GM19099 (cell line): Measurements from ENCODE around the gene GOLGA2.

ENCODE experiments used
- POLR2A ChIP-seq: IDR thresholded peaks from 3 replicates; pipeline ENCODE4 v1.6.1; 2011; ENCODE audit warnings: low read depth; ENCODE audit not compliant: insufficient read length; ENCODE audit errors: extremely low read depth

The GOLGA2 gene

GRCh38 chr9:128232528-128233428, 43.0 kb downstream of the GOLGA2 start:
- no peak for TF ChIP-seq POLR2A

GRCh38 chr9:128231638-128232527, 43.9 kb downstream of the GOLGA2 start:
- TF ChIP-seq POLR2A, result no peak

GRCh38 chr9:128226412-128226801, 49.4 kb downstream of the GOLGA2 start:
- TF ChIP-seq POLR2A, result no peak

- no peak for TF ChIP-seq POLR2A
These were observed 49.9 kb downstream of the GOLGA2 start for GRCh38 chr9:128225770-128226411.

GRCh38 chr9:128224877-128225276, 50.9 kb downstream of the GOLGA2 start:
- no peak for TF ChIP-seq POLR2A

GRCh38 chr9:128222880-128223670, 52.7 kb downstream of the GOLGA2 start:
- no peak for TF ChIP-seq POLR2A

- TF ChIP-seq POLR2A, result no peak
These were observed 53.8 kb downstream of the GOLGA2 start for GRCh38 chr9:128222026-128222425.

GRCh38 chr9:128219831-128220230, 56.0 kb downstream of the GOLGA2 start:
- TF ChIP-seq POLR2A, result no peak

- TF ChIP-seq POLR2A, result peak; percentile 38
These were observed 57.1 kb downstream of the GOLGA2 start for GRCh38 chr9:128218518-128219389.

GRCh38 chr9:128218172-128218517, 57.7 kb downstream of the GOLGA2 start:
- no peak for TF ChIP-seq POLR2A

GRCh38 chr9:128216781-128217553, 58.8 kb downstream of the GOLGA2 start:
- no peak for TF ChIP-seq POLR2A

GRCh38 chr9:128215491-128216409, 60.1 kb downstream of the GOLGA2 start:
- no peak for TF ChIP-seq POLR2A
